ENCODE data around the gene SLC25A38.

DNA sequence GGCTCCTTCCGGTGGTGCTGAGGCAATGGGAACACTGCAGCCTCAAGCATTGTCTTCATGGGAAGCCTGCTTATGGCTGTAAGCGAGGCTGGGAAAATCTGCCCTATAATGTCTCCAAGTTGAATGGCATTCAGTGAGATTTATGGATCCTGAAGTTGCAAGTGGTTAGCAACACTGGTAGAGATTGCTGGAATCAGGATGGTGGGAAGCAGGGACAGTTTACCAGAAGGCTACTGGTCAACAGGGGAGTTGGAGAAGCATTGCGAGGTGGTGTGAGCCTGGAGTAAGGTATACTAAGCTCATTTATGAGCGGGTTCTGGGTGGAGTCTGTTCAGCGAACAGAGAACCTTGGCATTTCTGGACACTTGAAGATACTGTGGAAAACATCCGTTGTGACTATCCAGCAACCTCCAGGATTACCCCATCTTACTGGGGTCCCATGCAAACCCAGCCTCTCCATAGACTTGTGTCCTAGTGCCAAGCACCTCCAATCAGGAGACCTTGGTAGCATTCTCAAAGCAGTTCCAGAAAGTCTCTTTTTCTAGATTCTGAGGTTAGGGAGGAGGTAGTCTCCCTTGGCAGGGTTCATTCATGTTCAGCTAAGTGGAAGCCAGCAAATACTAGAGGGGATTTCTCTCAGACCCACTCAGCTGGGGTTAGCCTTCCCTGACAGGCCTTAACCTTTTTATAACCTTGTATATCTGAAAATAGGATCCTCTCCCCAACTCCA is 30.7 kb downstream of the SLC25A38 start:
- TF ChIP-seq, protein P1, sequence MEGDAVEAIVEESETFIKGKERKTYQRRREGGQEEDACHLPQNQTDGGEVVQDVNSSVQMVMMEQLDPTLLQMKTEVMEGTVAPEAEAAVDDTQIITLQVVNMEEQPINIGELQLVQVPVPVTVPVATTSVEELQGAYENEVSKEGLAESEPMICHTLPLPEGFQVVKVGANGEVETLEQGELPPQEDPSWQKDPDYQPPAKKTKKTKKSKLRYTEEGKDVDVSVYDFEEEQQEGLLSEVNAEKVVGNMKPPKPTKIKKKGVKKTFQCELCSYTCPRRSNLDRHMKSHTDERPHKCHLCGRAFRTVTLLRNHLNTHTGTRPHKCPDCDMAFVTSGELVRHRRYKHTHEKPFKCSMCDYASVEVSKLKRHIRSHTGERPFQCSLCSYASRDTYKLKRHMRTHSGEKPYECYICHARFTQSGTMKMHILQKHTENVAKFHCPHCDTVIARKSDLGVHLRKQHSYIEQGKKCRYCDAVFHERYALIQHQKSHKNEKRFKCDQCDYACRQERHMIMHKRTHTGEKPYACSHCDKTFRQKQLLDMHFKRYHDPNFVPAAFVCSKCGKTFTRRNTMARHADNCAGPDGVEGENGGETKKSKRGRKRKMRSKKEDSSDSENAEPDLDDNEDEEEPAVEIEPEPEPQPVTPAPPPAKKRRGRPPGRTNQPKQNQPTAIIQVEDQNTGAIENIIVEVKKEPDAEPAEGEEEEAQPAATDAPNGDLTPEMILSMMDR (optimal IDR thresholded peaks at IDR 0.05 in 1 of 3, IDR thresholded peaks at IDR 0.05 in 1 of 3, conservative IDR thresholded peaks at IDR 0.05 in 1 of 3; ENCODE audit: extremely low read depth in 1 of 3, insufficient read depth in 2 of 3, low read length in 3 of 3), result no peak
- TF ChIP-seq EZH2 (IDR thresholded peaks at IDR 0.05; ENCODE audit: low read length), result no peak
